GDM1 (cell line): Measurements from ENCODE around the gene TUBB8B.
"Not testable (repeated sequence)": the region's sequence is repeated elsewhere in the genome, so short reads cannot be mapped to it uniquely, and the experiment has no call there.

Source experiments
- DNase-seq: peaks from one replicate; lab custom pipeline; 2025; lab: John Stamatoyannopoulos, UW

TUBB8B gene

DNA sequence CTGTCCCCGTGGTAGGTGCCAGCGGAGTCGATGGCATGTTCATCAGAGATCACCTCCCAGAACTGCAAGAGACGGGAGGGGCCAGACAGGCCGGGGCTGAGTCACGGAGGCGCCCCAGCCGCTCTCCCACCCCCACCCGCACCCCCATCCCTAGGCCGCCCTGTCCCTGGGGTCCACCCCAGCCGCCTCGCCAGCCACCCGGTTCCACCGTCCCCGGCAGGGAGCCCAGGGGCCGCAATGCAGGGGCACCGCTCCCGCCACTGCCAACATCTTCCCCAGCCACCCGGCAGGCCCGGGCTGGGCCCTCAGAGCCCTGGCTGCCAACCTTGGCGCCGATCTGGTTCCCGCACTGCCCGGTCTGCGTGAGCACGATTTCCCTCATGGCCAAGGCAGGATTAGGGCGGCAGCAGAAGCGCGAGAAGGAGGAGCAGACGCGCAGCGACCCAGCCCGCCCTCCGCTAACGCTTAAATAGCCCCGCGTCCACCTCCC, at the start of gene TUBB8B:
TSS of gene TUBB8B (minus strand) at position 440 of the 490 bp plus-strand sequence. CDS start at position 382, 58 bp downstream.
- DNase-seq: not testable (repeated sequence)

- not testable (repeated sequence) for DNase-seq
These were observed 48.0 kb upstream of the TUBB8B start for GRCh38 chr18:97252-97914.

DNA sequence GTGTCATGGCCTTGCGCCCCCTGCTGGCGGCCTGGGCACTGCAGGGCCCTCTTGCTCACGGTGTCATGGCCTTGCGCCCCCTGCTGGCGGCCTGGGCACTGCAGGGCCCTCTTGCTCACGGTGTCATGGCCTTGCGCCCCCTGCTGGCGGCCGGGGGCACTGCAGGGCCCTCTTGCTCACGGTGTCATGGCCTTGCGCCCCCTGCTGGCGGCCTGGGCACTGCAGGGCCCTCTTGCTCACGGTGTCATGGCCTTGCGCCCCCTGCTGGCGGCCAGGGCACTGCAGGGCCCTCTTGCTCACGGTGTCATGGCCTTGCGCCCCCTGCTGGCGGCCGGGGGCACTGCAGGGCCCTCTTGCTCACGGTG, 47.3 kb upstream of the TUBB8B start:
- DNase-seq: not testable (repeated sequence)

GRCh38 chr18:96101-96766, 46.8 kb upstream of the TUBB8B start:
- not testable (repeated sequence) for DNase-seq

DNA sequence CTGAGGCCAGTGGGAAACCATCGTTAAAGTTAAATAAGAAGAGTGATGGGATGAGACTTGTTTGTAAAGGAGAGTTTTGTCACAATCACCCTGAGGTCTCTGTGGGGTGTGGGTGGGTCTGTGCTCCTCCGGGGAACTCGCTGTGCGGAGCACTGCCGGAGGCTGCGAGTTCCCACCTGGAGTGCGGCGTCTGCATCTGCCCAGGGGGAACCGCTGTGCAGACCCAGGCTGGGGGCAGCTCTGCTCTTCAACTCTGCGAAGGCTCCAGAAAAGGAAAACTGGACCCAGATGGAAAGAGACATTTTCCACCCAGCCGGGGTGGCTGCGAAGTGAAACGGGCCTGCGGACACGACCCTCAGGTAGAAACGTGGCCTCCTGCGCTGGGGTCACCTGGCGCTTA, 46.2 kb upstream of the TUBB8B start:
- not testable (repeated sequence) for DNase-seq

GRCh38 chr18:93897-94408, 44.5 kb upstream of the TUBB8B start:
- DNase-seq: not testable (repeated sequence)

- not testable (repeated sequence) for DNase-seq
These were observed 42.1 kb upstream of the TUBB8B start for GRCh38 chr18:91561-91960.

DNA sequence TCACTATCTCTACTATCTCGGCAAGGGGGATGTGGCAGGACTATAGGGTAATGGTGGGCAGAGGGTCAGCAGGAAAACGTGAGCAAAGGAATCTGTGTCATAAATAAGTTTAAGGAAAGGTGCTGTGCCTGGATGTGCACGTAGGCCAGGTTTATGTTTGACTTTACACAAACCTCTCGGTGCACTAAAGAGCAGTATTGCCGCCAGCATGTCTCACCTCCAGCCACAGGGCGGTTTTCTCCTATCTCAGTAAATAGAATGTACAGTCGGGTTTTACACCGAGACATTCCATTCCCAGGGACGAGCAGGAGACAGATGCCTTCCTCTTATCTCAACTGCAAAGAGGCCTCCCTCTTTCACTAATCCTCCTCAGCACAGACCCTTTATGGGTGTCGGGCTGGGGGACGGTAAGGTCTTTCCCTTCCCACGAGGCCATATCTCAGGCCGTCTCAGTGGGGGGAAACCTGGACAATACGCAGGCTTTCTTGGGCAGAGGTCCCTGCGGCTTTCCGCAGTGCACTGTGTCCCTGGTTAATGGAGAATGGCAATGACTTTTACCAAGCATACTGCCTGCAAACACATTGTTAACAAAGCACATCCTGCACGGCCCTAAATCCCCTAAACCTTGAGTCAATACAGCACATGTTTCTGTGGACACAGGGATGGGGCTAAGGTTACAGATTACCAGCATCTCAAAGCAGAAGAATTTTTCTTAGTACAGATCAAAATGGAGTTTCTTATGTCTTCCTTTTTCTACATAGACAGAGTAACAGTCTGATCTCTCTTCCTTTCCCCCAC, 41.2 kb upstream of the TUBB8B start:
- DNase-seq: not testable (repeated sequence)

DNA sequence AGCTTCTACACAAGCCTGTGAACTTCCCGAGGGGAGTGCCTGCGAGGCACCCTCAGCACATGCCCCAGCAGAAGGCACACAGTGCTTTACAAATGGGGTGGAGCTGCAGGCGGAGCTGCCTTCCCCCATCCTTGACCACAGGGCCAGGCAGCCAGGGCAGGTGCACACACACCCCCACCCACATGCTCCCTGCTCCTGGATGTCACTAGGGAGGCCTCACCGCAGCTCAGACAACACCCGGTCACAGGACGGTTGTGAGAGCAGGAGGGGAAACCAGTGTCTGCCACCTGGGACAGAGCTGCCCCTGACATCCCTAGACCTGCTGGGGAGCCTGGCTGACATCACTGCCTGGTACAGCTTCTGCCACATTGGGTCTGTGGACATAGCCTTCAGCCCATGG, 39.7 kb upstream of the TUBB8B start:
- DNase-seq: not testable (repeated sequence)

DNA sequence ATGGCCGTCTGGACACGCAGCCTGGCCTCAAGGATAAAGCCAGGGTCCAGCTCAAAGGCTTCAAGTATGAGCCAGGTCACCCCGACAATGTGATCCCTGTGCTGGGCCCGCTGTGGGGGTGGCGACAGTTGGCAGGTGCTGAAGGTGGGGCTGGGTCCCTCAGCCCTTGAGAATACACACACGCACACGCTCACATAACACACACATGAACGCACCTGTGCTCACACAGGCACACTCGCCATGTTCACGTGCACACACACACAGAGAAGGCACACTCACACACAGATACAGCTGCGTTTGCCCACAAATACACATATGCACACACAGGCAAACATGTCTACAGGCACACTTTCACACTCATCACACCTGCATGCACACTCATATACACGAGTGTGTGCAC, 35.4 kb upstream of the TUBB8B start:
- not testable (repeated sequence) for DNase-seq

GRCh38 chr18:82626-83209, 33.3 kb upstream of the TUBB8B start:
- DNase-seq: not testable (repeated sequence)

GRCh38 chr18:80881-81280, 31.5 kb upstream of the TUBB8B start:
- not testable (repeated sequence) for DNase-seq

GRCh38 chr18:80202-80601, 30.8 kb upstream of the TUBB8B start:
- not testable (repeated sequence) for DNase-seq

DNA sequence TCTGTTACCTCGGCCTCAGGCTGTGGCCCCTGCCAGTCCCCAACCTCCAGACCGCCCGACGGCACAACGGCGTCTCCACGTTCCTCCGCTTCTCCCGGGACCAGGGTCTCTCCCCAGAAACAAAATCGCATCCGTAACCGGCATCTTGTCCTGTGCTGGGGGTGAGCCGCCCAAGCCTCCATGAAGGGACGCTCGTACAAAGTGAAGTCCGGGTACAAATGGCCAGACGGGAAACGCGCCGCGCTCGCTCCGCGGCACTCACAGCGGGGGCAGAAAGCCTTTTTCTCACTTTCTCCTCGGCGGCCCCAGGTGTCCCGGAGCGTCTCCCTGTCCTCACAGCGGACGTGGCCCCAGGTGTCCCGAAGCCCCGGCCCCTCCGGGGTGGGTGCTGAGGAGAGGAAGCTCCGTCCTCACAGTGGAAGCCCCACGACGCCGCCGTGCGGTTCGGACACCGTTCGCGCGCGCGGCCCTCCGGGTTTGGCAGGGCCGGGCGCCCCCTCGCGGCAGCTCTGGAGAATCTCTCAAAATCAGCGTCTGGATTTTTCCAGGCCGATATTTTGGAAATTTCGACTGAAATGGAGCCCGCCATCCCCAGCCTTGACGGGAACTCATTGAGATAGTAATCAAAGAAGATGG, 26.2 kb upstream of the TUBB8B start:
- DNase-seq: not testable (repeated sequence)

- not testable (repeated sequence) for DNase-seq
These were observed 23.9 kb upstream of the TUBB8B start for GRCh38 chr18:73181-73777.

GRCh38 chr18:67701-68100, 18.3 kb upstream of the TUBB8B start:
- DNase-seq: not testable (repeated sequence)

DNA sequence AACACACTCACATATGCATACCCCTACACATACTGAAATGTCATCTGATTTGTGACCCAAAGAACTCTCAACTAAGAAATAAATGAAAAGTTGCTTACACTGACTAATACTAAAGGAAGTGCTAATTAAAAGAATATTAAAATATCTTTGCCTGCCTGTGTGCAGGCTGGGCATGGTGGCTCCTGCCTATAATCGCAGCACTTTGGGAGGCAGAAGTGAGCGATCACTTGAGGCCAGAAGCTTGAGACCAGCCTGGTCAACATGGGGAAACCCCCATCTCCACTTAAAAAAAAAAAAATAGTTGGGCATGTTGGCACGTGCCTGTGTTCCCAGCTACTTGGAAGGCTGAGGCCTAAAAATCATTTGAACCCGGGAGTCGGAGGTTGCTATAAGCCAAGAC, 14.9 kb upstream of the TUBB8B start:
- not testable (repeated sequence) for DNase-seq

GRCh38 chr18:63656-64055, 14.2 kb upstream of the TUBB8B start:
- DNase-seq: not testable (repeated sequence)

DNA sequence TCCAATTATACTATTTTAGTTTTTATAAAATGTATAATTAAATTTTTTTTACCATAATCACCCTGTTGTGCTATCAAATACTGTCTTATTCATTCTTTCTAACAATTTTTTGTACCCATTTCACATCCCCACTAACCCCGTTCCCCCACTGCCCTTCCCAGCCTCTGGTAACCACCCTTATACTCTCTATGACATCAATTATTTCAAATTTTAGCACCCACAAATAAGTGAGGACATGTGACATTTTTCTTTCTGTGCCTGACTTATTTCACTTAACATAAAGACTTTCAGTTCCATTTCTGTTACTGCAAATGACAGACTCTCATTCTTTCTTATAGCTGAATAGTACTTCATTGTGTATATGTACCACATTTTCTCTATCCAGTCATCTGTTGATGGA, 5.0 kb upstream of the TUBB8B start:
- not testable (repeated sequence) for DNase-seq

DNA sequence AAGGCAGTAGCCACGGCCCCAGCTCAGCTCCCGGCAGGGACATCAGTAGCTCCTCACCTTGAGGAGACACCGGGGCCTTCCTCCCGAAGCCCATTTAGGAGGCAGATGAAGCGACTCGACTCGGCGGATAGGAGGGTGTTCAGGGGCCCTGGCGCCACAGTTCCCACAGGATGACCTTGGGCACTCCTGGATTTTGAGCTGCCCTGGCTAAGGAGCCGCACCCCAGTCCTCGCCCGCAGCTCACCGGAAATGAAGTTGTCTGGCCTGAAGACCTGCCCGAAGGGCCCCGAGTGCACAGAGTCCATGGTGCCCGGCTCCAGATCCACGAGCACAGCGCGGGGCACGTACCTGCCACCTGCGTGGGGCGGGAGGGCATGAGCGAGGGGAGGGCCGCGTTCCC, 719 bp downstream of the TUBB8B start:
- not testable (repeated sequence) for DNase-seq

DNA sequence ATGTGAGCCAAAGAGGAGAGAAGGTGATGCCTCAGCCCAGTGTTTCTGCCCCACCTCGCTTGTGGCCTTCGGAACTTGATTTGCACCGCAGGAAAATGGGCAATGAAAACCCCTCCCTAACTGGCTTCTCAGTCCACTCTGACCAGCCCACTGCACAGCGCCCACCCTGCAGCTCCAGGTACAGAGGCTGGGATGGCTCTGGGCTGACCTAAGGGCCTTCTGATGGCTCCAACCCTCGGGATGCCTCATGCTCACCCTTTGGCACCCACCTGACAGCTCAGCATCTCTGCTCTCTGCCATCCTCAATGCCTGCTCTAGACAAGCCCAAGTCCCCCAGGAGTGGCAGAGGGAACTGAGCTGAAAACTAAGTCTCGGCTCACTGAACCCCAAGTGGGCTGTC, 36.2 kb downstream of the TUBB8B start:
- not testable (repeated sequence) for DNase-seq
